K562 (cell line): ENCODE results near the gene TMTC2. TPM values are rescaled to one million over a fixed set of nuclear protein-coding genes. Genes with fewer than 3 reads are reported as not detected.

Source experiments
- ATAC-seq: fragments of 200-7000 bp; cut with Tn5 transposase; 3 replicates; pipeline ENCODE4 v1.9.1; 2020; ENCODE audit warnings: moderate library complexity
- BruUV-seq: library from RNA; stranded (reverse); fragments of 400-500 nt; replicated peaks from 2 replicates; lab custom pipeline; 2021; lab: Mats Ljungman, UMichigan
- CTCF ChIA-PET: fragments of 300-600 bp; formaldehyde crosslinking; extraction: SDS; loops from one replicate; lab custom pipeline; 2021; ENCODE audit warnings: low intra/inter-chr PET ratio; lab: Yijun Ruan, JAX
- POLR2A ChIA-PET: fragments of 300-600, 350-650 bp; sonication (Branson Sonifier 250); formaldehyde crosslinking; extraction: SDS; loops from one replicate; lab custom pipeline; 2021; ENCODE audit warnings: antibody characterized with exemption, inconsistent platforms; lab: Yijun Ruan, JAX
- DNase-seq, 4 experiments: peaks; one replicate each; pipeline versions ENCODE4 v3.0.0 to v3.0.0-alpha.2; 2011 to 2018; ENCODE audit warnings: low spot score in 3 of 4, mixed read lengths in 3 of 4; ENCODE audit errors: extremely low read depth in 1 of 4
- FAIRE-seq: peaks from 2 replicates; lab custom pipeline; 2011; peaks lifted over from hg19 to GRCh38; lab: Jason Lieb, UNC
- H2AFZ ChIP-seq: 2 replicates; pipeline ENCODE4 v1.6.0; 2011; ENCODE audit warnings: low read depth, low read length, control low read depth, inconsistent platforms
- H3K27ac ChIP-seq: fragments of 200-600 bp; 3 replicates; pipeline ENCODE4 v1.8.0; 2011; ENCODE audit warnings: low read depth, mild to moderate bottlenecking, control low read depth, inconsistent platforms, low read length, moderate library complexity, mixed read lengths; ENCODE audit errors: extremely low read depth
- H3K27me3 ChIP-seq, 2 experiments: fragments of 300-600 bp in 1 of 2; 2 replicates in 1 of 2; 3 replicates in 1 of 2; pipeline versions ENCODE4 v1.6.0 to v1.8.0; 2011; ENCODE audit warnings: inconsistent platforms in 2 of 2, low read length in 2 of 2, mild to moderate bottlenecking in 1 of 2, mixed read lengths in 1 of 2, moderate library complexity in 1 of 2; ENCODE audit not compliant: control insufficient read depth in 2 of 2, insufficient read depth in 2 of 2
- H3K36me3 ChIP-seq: fragments of 300-600 bp; 3 replicates; pipeline ENCODE4 v1.8.0; 2011; ENCODE audit warnings: mild to moderate bottlenecking, low read length, inconsistent platforms; ENCODE audit not compliant: control insufficient read depth, insufficient read depth
- H3K4me1 ChIP-seq, 2 experiments: fragments of 200-600 bp in 1 of 2; replicated peaks in 1 of 2; 2 replicates in 1 of 2; 3 replicates in 1 of 2; pipeline versions ENCODE4 v1.5.1 to v1.8.0; 2011; ENCODE audit warnings: inconsistent platforms in 2 of 2, low read length in 2 of 2, mild to moderate bottlenecking in 1 of 2, mixed read lengths in 1 of 2, moderate library complexity in 1 of 2; ENCODE audit not compliant: control insufficient read depth in 2 of 2, insufficient read depth in 2 of 2
- H3K4me2 ChIP-seq: 2 replicates; pipeline ENCODE4 v1.6.1; 2011; ENCODE audit warnings: low read length, control low read depth, inconsistent platforms, mixed read lengths; ENCODE audit not compliant: insufficient read depth
- H3K4me3 ChIP-seq: fragments of 200-600 bp; sonication (generic), shearing (Covaris generic); 2 replicates; pipeline ENCODE4 v1.5.1; 2016; ENCODE audit warnings: control low read depth, inconsistent platforms
- H3K79me2 ChIP-seq: fragments of 200-600 bp; 3 replicates; pipeline ENCODE4 v1.8.0; 2011; ENCODE audit warnings: low read length, inconsistent platforms; ENCODE audit not compliant: control insufficient read depth, insufficient read depth
- H3K9ac ChIP-seq, 2 experiments: 2 replicates each; pipeline versions ENCODE4 v1.6.0 to v1.6.1; 2011; ENCODE audit warnings: low read depth in 2 of 2, low read length in 2 of 2, control low read depth in 1 of 2, inconsistent platforms in 1 of 2, mild to moderate bottlenecking in 1 of 2, mixed read lengths in 1 of 2; ENCODE audit not compliant: insufficient read depth in 1 of 2
- H3K9me1 ChIP-seq: one replicate; pipeline ENCODE4 v1.6.0; 2011; ENCODE audit warnings: inconsistent platforms, mild to moderate bottlenecking, low read length, moderate library complexity; ENCODE audit not compliant: control insufficient read depth, insufficient read depth
- H3K9me3 ChIP-seq: replicated peaks from 2 replicates; pipeline ENCODE4 v1.5.1; 2011; ENCODE audit warnings: low read depth, low read length, inconsistent platforms; ENCODE audit not compliant: control insufficient read depth, insufficient read depth
- H4K20me1 ChIP-seq: replicated peaks from 2 replicates; pipeline ENCODE4 v1.6.1; 2011; ENCODE audit warnings: low read length, inconsistent platforms, mixed read lengths; ENCODE audit not compliant: control insufficient read depth, insufficient read depth
- CCNT2 ChIP-seq: IDR thresholded peaks from 2 replicates; pipeline ENCODE4 v1.6.1; 2011; ENCODE audit warnings: borderline replicate concordance, low read depth, mild to moderate bottlenecking, moderate library complexity, mixed read lengths, low read length; ENCODE audit not compliant: insufficient read length; ENCODE audit errors: extremely low read depth
- HMG20B ChIP-seq: fragments of 250-450 bp; sonication (Bioruptor Pico); IDR thresholded peaks from 2 replicates; pipeline ENCODE4 v1.5.0; 2021; ENCODE audit warnings: mild to moderate bottlenecking
- MIER1 ChIP-seq: fragments of 450-650 bp; IDR thresholded peaks from 2 replicates; pipeline ENCODE4 v1.6.1; 2016; ENCODE audit warnings: antibody characterized with exemption, mild to moderate bottlenecking, low read depth
- MYC ChIP-seq, 2 experiments: fragments of 250-450 bp in 1 of 2; sonication (Bioruptor Pico) in 1 of 2; IDR thresholded peaks; 2 replicates each; pipeline versions ENCODE4 v1.5.1 to v1.6.1; 2012 to 2021; ENCODE audit warnings: low read depth in 2 of 2, borderline replicate concordance in 1 of 2, improper control_type of control experiment in 1 of 2, low read length in 1 of 2, mild to moderate bottlenecking in 1 of 2, moderate library complexity in 1 of 2
- NR3C1 ChIP-seq: sonication (generic); formaldehyde crosslinking; IDR thresholded peaks from 2 replicates; pipeline ENCODE4 v1.8.1; 2022; ENCODE audit warnings: missing genetic modification reagents
- PHF8 ChIP-seq: fragments of 200-600 bp; sonication (generic); IDR thresholded peaks from 2 replicates; pipeline ENCODE4 v1.6.1; 2012; ENCODE audit warnings: mixed run types, mild to moderate bottlenecking, inconsistent platforms, low read length, moderate library complexity, borderline replicate concordance
- SAP30 ChIP-seq: fragments of 200-600 bp; sonication (generic); IDR thresholded peaks from 2 replicates; pipeline ENCODE4 v1.6.1; 2012; ENCODE audit warnings: borderline replicate concordance, low read depth, mild to moderate bottlenecking, moderate library complexity, low read length, control low read depth, inconsistent platforms; ENCODE audit not compliant: insufficient read depth, poor library complexity, severe bottlenecking
- SRSF9 ChIP-seq: fragments of 200-400 bp; formaldehyde crosslinking; IDR thresholded peaks from 2 replicates; pipeline ENCODE4 v1.6.1; 2017; ENCODE audit warnings: low read depth, low read length, borderline replicate concordance
- WHSC1 ChIP-seq: IDR thresholded peaks from one replicate; pipeline ENCODE4 v1.6.1; 2012; ENCODE audit warnings: low read length, control low read depth, inconsistent platforms
- ZNF347 ChIP-seq: fragments of 450-650 bp; formaldehyde crosslinking; IDR thresholded peaks from 2 replicates; pipeline ENCODE4 v1.4.0; 2020; ENCODE audit warnings: low read depth, mild to moderate bottlenecking, moderate library complexity
- ZNF609 ChIP-seq: sonication (generic); formaldehyde crosslinking; IDR thresholded peaks from 2 replicates; pipeline ENCODE4 v1.8.1; 2023; ENCODE audit warnings: missing genetic modification reagents, mild to moderate bottlenecking, borderline replicate concordance
- WGBS: fragments of 100-300 bp; shearing (Covaris generic); methylation state at CpG from one replicate; pipeline ENCODE4 v1.1.6; 2016; ENCODE audit warnings: low coverage, mixed read lengths; ENCODE audit not compliant: insufficient coverage; ENCODE audit errors: missing lambda C conversion rate; 5-methylcytosine and 5-hydroxymethylcytosine counted together
- in situ Hi-C: fragments of 300-500 bp; cut with MboI; formaldehyde crosslinking; loops from 4 replicates; pipeline ENCODE4 v1.15.0; 2018; ENCODE audit warnings: inconsistent platforms, mixed read lengths
- intact Hi-C: fragments of 100-400 bp; cut with micrococcal nuclease; formaldehyde crosslinking; loops from 2 replicates; pipeline ENCODE4 v1.14.2; 2022
- polyA plus RNA-seq, 8 experiments: library from polyadenylated mRNA; depleted of rRNA in 4 of 8; stranded (reverse) in 5 of 8; unstranded in 3 of 8; fragments of >200 nt; fragmentation: Nextera tagmentation in 2 of 8; fragmentation: Illumina TruSeq in 1 of 8; extraction: Ambion mirVana in 2 of 8; extraction: Trizol in 1 of 8; gene quantifications; 2 replicates each; pipeline versions ENCODE4 v1.2.1 to v1.2.3, GENCODE V29; 2011 to 2014; ENCODE audit warnings: inconsistent platforms in 1 of 8, missing spikeins in 1 of 8
- total RNA-seq, 7 experiments: library from RNA; depleted of rRNA in 6 of 7; stranded (reverse); fragments of >200 nt in 6 of 7; fragmentation: Illumina TruSeq in 2 of 7; extraction: Trizol in 2 of 7; gene quantifications; 2 replicates each; pipeline versions ENCODE4 v1.2.1 to v1.2.3, GENCODE V29; 2011 to 2021; ENCODE audit warnings: low replicate concordance in 1 of 7
- TF ChIP-seq, protein P1 (sequence below): fragments of 450-650 bp; IDR thresholded peaks from 2 replicates; pipeline ENCODE4 v1.6.1; 2016; ENCODE audit warnings: missing biosample characterization, missing genetic modification characterization
- TF ChIP-seq, protein P2 (sequence below): fragments of 250-450 bp; sonication (Bioruptor Pico); IDR thresholded peaks from 2 replicates; pipeline ENCODE4 v1.6.1; 2021; ENCODE audit warnings: mild to moderate bottlenecking

TMTC2 gene
- total and polyA plus RNA-seq, 9 of the 15 experiments (the other 6 are each of a cell fraction or from before 2014, with no cell fraction given): 0.29 to 1.1 (median 0.55) TPM

- no peaks in the 10 kb centered on the region for H3K9me1 ChIP-seq
- 4% methylated on average over 6 of the region's 6 CpGs for WGBS
- no peaks in the 10 kb centered on the region for H4K20me1 ChIP-seq
- H3K9me3 ChIP-seq: no peaks in the 10 kb centered on the region
- intact Hi-C loops: no loop called here
- no peak overlapping the region for H2AFZ ChIP-seq
- no peaks in the 10 kb centered on the region for H3K4me1 ChIP-seq
- no peak overlapping the region for H3K27ac ChIP-seq
- CTCF ChIA-PET: no interaction called here
- POLR2A ChIA-PET: no interaction called here
- H3K27me3 ChIP-seq: no peaks in the 10 kb centered on the region
- ATAC-seq: no peak
- H3K79me2 ChIP-seq: no peaks in the 10 kb centered on the region
- no peak overlapping the region for H3K4me2 ChIP-seq
- H3K4me3 ChIP-seq: no peak overlapping the region
- no peak for DNase-seq
- no peaks in the 10 kb centered on the region for H3K36me3 ChIP-seq
- no peak overlapping the region for H3K9ac ChIP-seq
- BruUV-seq: no TSS peak
- FAIRE-seq: no peak
- in situ Hi-C loops: no loop called here
- TF ChIP-seq SRSF9 (no peak), SAP30 (no peak), ZNF347 (CRISPR knock-in tag) (no peak), PHF8 (no peak), HMG20B (CRISPR knock-in tag) (no peak), CCNT2 (no peak), MYC (IDR thresholded peaks at IDR 0.05; ENCODE audit: low read depth, low read length) (no peak), MYC (CRISPR knock-in tag; IDR thresholded peaks at IDR 0.05; ENCODE audit: borderline replicate concordance, low read depth) (no peak), ZNF609 (CRISPR knock-in tag) (no peak), WHSC1 (no peak), MIER1 (no peak), NR3C1 (CRISPR knock-in tag) (no peak)
- TF ChIP-seq, protein P1, sequence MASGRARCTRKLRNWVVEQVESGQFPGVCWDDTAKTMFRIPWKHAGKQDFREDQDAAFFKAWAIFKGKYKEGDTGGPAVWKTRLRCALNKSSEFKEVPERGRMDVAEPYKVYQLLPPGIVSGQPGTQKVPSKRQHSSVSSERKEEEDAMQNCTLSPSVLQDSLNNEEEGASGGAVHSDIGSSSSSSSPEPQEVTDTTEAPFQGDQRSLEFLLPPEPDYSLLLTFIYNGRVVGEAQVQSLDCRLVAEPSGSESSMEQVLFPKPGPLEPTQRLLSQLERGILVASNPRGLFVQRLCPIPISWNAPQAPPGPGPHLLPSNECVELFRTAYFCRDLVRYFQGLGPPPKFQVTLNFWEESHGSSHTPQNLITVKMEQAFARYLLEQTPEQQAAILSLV (tag): no peak
- TF ChIP-seq, protein P2, sequence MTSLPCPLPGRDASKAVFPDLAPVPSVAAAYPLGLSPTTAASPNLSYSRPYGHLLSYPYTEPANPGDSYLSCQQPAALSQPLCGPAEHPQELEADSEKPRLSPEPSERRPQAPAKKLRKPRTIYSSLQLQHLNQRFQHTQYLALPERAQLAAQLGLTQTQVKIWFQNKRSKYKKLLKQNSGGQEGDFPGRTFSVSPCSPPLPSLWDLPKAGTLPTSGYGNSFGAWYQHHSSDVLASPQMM (CRISPR knock-in tag): no peak
Observed at GRCh38 chr12:82867762-82868500, 181.2 kb downstream of the TMTC2 start.
